Activated CD4-positive, alpha-beta T cell treated with anti-CD3 and anti-CD28 coated beads, Interleukin-2, amount 50 U/mL, for 24 hours (primary cell): ENCODE data around the gene ATXN10.

ENCODE experiments used
- DNase-seq, 2 donors: peaks; one replicate each; pipeline ENCODE4 v3.0.0-alpha.2; 2020; ENCODE audit warnings: low read depth in 1 of 2, low spot score in 1 of 2

ATXN10 gene

DNA sequence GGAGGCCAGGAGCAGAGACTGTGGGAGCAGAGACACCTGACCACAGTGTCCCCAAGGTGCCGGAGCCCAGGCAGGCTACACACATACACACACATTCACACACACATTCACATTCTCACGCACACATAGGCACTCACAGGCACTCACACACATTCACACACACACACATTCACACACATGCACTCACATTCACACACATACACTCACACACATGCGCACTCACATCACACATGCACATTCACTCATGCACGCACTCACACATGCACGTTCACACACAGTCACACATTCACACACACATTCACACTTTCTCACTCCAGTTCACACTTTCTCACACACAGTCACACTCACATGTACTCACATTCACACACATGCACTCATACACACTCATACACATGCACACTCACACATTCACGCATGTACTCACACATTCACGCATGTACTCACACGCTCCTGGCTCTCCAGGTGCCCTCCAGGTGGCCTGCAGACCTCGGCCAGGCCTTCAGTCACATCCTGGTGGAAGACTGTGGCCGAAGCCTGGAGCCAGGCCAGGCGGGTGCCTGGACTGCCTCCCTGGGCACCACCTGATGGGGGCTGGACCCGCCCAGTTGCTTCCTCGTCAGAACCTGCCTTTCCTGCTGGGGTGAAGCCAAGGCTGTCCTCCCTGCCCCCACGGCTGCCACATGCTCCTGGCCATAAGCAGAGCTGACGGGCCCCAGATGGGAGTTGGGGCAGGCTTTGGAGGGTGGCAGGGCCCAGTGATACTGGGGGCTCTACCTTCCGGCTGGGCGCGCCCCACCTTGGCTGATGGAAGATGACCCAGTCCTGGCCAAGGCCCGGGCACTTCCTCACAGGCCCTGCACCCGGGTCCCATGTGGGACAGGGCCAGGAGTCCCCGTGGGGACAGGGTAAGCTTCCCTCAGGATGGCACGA lies 215.8 kb downstream of the ATXN10 start:
- no peak for DNase-seq

DNA sequence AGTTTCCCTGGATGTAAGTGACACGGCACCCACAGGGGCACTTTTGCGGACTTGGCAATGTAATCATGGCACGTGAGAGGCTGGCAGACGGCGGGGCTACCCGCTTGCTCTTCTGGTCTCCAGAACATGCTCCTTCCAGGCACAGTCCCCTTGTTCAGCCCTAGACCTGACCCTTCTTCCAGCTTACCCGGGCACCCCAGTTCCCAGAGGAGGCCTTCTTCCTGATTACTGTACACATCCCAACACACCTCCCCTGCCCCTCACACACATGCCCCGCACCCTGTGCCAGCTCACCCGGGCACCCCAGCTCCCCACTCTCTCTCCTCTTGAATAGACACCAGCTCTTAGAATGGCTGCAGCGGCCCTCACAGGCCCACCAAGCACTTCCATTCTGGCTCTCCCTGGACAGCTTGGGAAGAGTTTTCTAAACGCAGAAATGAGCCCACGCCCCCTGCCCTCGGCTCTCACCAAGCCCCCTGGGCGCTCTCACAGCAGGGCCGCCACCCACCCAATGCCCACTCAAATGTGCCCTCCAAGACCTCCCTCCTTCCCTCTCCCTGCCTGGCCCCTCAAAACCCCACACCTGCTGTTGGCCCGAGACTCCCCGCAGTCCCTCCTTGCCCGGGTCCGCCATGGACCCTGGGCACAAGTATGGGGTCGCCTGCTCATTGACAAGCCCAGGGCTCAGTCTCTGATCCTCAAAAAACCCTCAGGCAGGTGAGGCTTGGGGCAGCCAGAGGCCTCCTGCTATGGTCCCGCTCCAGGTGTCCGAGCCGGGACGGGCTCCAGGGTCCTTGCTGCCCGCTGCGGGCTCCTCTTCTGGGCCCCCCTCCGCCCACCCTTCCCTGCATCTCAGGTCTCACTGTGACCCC lies 216.8 kb downstream of the ATXN10 start:
- DNase-seq: no peak

DNA sequence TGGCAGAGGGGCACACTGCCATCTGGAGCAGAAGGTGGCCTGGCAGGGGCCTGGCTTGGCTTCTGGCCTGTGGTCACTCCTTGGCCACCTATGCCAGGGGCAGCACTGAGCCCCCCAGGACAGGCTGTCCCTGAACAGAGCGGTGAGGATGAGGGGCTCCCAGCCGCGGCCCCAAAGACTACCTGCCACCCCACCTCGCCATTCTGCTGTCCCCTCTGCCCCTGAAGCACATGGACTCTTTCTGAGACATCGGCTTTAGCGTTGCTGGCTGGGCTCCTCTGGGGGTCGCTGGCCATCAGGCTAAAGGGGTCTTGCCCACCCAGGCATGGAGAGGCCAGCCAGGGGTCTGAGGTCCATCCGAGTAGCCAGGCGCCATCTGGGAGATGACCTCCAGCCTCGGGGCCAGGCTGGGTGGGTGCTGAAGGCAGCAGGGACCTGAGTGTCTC lies 217.5 kb downstream of the ATXN10 start:
- no peak for DNase-seq

DNA sequence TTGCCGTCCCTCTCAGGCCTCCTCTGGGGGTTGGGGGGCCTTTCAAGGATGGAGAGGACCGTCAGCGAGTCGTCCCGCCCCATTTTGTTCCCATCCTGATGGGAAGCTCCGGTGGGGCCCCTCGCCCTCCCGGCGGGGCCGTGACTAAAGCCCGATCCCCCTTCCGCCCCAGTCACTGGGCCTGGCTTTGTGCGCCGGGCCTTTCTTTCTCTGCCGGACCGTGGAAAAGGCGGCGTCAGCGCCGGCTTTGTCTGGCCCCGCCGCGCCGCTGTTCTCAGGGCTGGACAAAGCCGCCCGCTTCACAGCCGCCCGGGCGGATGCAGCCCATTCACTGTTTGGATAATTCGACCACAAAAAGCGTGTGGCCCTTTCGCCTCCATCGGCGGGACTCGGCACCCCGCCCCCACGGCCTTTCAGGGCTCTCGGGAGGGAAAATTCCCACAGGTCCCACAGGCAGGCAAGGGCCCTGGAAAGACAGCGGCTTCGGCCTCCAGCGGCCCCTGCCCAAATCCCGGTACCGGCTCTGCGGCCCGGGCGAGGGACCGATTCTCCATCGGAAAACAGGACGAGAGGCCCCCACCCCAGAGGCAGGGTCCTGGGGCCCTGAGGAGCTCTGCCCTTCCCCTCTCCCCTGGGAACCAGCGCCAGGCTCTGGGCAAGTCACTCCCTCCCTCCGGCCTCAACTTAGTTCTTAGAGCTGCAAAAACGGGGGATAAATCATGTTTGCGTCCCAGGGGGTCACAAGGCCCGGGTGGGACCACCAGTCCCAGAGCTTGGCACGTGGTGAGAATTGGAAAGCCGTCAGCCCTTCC lies 218.1 kb downstream of the ATXN10 start:
- no peak for DNase-seq

DNA sequence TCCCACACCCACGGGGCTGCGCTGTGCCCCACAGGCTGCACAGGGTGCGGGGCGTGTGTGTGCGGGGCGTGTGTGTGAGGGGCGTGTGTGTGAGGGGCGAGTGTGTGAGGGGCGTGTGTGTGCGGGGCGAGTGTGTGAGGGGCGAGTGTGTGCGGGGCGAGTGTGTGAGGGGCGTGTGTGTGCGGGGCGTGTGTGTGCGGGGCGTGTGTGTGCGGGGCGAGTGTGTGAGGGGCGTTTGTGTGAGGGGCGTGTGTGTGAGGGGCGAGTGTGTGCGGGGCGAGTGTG lies 218.7 kb downstream of the ATXN10 start:
- no peak for DNase-seq

DNA sequence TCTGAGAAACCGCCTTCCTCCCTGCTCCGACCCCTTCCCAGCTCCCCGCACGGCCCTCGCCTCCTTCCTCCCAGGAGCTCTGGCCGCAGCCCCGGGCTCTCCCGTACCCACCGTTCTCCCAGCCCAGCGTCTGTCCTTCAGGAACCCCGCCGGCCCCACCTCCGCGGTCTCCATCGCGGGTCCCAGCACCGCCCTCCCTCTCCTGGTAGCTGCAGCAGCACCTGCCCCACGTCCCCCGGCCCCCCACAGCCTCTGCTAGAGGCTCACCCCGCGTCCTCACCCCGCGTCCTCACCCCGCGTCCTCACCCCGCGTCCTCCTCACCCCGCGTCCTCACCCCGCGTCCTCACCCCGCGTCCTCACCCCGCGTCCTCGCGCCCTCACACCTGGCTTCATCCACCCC lies 219.4 kb downstream of the ATXN10 start:
- DNase-seq: no peak

DNA sequence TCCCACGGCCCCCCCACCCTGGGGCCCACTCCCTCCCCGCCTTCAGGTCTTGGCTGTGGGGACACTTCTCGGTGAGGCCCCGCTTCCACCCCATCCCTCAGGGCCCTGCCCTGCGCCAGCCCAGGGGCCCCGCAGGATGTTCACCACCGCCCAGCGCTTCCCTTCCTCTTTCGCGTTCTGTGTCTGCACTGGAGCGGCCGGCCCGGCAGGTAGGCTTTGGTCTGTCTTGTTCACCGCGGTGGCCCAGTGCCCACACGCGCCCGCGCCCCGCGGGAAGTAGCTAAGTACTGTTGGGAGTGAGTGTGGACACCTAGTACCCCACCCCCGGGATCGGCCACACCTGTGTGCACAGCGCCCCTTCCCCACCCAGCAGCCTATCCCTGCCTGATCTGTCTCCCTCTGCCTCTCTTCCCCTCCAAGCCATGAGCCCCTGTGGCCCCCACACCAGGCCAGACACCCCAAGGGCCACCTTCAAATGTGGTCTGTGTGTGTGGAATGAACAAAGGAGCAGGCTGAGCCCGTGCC lies 219.9 kb downstream of the ATXN10 start:
- DNase-seq: no peak

DNA sequence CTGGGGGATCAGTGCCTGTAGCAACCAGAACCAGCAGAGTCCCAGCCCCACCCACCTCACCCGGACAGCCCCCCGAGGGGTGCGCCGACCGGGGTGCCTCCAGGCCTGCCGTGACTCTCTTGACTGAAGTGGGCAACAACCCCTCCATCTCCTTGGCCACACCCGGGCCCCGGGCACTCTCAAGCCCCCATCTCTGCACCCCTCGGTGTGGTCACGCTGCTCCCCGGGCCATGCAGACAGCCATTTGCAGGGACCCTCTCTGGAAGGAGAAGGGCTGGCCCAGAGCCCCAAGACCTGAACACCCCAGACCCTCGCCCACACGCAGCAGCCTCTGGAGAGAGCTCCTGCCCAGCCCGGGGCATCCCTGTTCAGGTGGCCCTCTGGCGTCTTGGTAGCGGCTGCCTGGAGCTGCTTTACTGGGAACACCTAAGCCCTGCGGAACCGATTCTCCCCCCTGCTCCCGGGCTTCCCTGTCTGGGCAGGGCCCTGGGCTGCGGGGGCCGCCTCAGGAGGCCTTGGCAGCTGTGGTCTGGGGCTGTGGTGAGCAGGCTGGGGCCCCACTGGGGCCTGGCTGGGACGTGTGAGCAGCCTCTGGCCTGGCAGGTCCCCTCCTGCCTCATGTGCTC lies 220.5 kb downstream of the ATXN10 start:
- DNase-seq: no peak

DNA sequence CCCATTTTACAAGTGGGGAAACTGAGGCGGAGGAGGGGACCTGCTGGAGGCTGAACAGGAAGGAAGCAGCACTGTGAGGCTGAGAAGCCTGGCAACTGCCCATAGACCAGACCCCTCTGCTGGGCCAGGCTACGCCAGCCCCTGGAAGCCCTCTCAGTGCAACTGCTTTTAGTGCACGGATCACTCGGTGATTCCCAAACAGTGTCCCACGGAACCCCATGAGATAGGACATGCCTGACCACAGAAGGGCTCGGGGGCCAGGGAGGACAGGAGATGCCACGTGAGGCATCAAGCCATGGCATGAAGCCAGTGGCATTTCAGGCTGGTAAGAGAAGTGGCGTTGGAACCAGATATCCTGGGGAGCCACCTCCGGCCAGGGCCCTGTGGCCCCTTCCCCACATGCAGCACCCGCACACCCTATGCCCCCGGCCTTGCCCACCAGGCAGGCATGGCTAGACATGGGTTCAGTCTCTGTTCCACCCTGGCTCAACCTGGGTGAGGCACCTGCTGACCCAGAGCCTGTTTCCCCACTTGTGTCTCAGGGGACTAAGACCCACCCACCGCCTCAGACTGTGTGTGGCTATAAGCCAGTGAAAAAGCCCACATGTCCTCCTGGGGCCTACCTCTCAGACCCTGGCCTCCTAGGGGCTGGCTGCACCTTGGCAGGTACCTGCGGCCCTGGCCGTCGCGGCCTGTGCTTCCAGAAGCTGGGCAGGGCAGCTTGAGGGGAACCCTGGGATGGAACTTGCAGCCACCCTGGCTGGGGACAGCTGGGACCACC lies 221.2 kb downstream of the ATXN10 start:
- no peak for DNase-seq

DNA sequence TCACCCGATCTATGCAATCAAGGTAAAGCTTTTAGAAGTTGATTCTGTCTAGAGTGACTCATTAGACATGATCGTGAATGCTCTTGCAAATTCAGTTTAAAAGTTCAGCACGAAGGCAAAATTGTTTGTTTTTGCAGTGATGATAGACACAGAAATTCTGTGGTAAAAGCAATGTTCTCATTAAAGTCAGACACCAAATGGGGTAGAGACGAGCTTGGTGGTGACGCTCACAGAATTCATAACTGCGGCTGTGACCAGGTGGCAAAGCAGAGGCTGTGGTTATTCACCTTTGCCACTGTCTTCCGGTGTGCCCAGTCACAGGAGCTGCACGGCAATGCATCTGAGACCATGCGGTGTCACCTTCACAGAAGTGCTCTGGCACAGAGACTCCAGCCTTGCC lies 221.9 kb downstream of the ATXN10 start:
- no peak for DNase-seq
